RWPE1 (cell line): ENCODE measurements around the gene RNF220.

Experiments
- CTCF ChIA-PET: fragments of 350-600 bp; sonication (Branson Sonifier 250); formaldehyde crosslinking; extraction: SDS; loops from one replicate; lab custom pipeline; 2021; lab: Yijun Ruan, JAX
- POLR2A ChIA-PET: fragments of 400-600 bp; formaldehyde crosslinking; extraction: SDS; loops from one replicate; lab custom pipeline; 2020; ENCODE audit warnings: antibody characterized with exemption; ENCODE audit not compliant: low non-redundant PET; lab: Yijun Ruan, JAX
- DNase-seq: peaks from one replicate; pipeline ENCODE4 v3.0.0; 2012; ENCODE audit warnings: low spot score
- H3K27ac ChIP-seq: fragments of 450-650 bp; 2 replicates; pipeline ENCODE4 v1.5.1; 2017
- TF ChIP-seq, protein P1 (sequence below): fragments of 450-650 bp; conservative IDR thresholded peaks from 2 replicates; pipeline ENCODE4 v1.5.1; 2017; ENCODE audit warnings: low read depth, mild to moderate bottlenecking

Gene RNF220

DNA sequence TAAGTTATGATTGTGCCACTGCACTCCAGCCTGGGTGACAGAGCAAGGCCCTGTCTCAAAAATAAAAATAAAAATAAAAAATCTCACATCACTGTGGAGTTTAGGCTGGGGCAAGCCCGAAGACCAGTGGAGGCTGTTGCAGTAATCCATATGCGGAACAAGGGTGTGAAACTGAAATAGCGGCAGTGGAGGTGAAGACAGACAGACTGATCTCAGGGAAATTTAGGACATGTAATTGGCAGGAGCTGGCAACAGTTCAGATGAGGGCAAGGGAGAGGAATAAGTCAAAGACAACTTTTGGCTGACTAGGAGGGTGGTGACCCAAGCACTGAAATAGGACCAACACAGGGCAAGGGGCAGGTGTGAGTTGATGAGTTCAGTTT, 277.8 kb downstream of the RNF220 start:
- DNase-seq: no peak
- CTCF ChIA-PET: no interaction called here
- TF ChIP-seq, protein P1, sequence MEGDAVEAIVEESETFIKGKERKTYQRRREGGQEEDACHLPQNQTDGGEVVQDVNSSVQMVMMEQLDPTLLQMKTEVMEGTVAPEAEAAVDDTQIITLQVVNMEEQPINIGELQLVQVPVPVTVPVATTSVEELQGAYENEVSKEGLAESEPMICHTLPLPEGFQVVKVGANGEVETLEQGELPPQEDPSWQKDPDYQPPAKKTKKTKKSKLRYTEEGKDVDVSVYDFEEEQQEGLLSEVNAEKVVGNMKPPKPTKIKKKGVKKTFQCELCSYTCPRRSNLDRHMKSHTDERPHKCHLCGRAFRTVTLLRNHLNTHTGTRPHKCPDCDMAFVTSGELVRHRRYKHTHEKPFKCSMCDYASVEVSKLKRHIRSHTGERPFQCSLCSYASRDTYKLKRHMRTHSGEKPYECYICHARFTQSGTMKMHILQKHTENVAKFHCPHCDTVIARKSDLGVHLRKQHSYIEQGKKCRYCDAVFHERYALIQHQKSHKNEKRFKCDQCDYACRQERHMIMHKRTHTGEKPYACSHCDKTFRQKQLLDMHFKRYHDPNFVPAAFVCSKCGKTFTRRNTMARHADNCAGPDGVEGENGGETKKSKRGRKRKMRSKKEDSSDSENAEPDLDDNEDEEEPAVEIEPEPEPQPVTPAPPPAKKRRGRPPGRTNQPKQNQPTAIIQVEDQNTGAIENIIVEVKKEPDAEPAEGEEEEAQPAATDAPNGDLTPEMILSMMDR: no peak
- H3K27ac ChIP-seq: no peak overlapping the region
- POLR2A ChIA-PET: no interaction called here

DNA sequence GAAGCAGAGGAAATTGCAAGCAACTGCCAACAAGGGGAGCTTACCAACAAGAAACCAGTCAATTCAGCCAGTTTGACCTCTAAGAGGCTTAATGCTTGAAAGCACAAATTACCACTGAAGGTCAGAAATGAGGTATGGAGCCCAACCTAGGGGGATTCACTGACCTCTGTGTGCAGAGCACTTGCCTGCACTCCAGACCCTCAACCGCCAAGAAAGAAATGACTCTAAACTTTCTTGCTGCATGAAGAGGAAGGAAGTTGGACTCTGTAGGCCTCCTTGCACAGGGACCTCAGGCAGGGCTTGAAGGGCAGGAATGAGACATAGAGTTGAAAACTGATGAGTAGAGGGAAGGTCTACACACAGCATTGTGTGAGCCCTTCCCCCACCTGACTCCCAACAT, 279.5 kb downstream of the RNF220 start:
- TF ChIP-seq, protein P1: no peak
- ChIA-PET CTCF (interaction anchor here (0.5 kb wide), 1 partner anchor 664 kb away, joined by 3 read pairs; no protein-coding TSS in a partner anchor), POLR2A (no interaction called here)
- no peak for DNase-seq
- H3K27ac ChIP-seq: no peak overlapping the region

DNA sequence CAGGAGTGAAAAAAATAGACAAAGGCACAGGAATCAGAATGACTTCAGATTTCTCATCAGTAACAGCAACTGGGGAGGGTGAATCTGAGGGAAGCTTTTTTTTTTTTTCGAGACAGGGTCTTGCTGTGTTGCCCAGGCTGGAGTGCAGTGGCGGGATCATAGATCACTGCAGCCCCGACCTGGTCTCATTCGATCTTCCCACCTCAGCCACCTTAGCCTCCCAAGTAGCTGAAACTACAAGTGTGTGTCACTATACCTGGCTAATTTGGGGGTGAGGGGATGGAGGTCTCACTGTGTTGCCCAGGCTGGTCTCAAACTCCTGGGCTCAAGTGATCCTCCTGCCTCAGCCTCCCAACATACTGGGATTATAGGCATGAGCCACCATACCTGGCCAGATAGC, 280.2 kb downstream of the RNF220 start:
- TF ChIP-seq, protein P1: no peak
- H3K27ac ChIP-seq: no peak overlapping the region
- POLR2A ChIA-PET: no interaction called here
- CTCF ChIA-PET: no interaction called here
- no peak for DNase-seq

DNA sequence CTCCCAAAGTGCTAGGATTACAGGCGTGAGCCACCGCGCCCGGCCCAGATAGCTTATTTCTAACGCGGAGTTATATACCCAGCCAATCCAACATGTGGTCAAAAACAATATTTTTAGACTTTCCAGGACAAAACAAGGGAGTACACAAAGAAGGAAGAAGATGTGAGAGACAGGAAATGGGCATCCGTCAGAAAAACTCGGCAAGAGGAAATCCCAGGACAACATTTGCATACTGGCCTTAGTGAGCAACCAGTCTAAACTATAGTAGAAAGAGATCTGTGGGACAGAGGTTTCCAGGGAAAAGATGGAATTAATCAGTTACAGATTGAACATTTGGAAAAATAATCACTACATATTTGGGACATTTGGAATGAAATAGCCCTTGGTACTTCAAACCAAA, 280.8 kb downstream of the RNF220 start:
- POLR2A ChIA-PET: no interaction called here
- DNase-seq: no peak
- CTCF ChIA-PET: no interaction called here
- TF ChIP-seq, protein P1: no peak
- no peak overlapping the region for H3K27ac ChIP-seq

DNA sequence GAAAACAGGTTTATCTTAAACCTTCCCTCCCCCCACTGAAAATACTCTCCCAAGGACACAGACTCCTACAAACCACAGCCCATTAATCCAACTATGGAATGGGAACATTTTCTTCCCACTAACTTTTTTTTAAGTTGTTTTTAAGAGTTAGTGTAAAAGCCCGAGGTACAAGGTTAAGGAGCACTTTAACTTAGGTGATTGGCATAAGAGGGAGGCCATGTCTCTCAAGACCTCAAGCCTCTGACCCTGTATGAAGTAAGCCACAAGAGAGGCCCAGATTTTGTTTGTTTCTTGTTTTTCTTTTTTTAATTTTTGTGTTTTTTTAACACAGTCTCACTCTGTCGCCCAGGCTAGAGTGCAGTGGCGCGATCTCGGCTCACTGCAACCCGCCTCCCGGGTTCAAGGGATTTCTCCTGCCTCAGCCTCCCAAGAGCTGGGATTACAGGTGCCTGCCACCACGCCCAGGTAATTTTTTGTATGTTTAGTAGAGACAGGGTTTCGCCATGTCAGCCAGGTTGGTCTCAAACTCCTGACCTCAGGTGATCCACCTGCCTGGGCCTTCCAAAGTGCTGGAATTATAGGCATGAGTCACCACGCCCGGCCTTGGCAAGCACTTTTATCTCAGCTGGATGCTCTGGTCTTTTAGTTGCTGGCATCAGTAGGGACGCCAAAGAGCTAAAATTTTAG, 283.8 kb downstream of the RNF220 start:
- CTCF ChIA-PET: interaction anchor here (0.7 kb wide), 1 partner anchor 12 kb away, joined by 4 read pairs; no protein-coding TSS in a partner anchor
- TF ChIP-seq, protein P1: no peak
- POLR2A ChIA-PET: no interaction called here
- no peak overlapping the region for H3K27ac ChIP-seq
- DNase-seq: no peak

DNA sequence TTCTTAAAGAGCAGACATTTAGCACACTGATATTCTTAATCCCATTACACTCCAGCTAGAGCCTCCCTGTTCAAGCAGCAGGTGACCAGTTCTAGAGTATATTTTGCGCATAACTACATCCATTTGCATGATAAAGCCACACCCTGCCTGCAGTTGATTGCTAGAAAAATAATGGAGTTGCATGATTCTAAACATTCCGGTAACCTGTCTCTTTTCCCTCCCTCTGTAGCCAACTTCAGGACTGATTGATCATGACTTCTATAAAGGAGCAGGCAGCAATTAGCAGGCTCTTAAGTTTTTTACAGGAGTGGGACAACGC, 284.4 kb downstream of the RNF220 start:
- H3K27ac ChIP-seq: no peak overlapping the region
- ChIA-PET CTCF (interaction anchor here (0.7 kb wide), 1 partner anchor 12 kb away, joined by 4 read pairs; no protein-coding TSS in a partner anchor), POLR2A (no interaction called here)
- TF ChIP-seq, protein P1: no peak
- no peak for DNase-seq
